H1 (cell line): ENCODE measurements around the gene ALPK3. TPM values are rescaled to one million over a fixed set of nuclear protein-coding genes. Genes with fewer than 3 reads are reported as not detected.

Experiments used
- ASH2L ChIP-seq: fragments of 200-600, 300-600 bp; sonication (generic); IDR thresholded peaks from one replicate; pipeline ENCODE4 v1.7.1; 2017; ENCODE audit warnings: low read length
- BRCA1 ChIP-seq: IDR thresholded peaks from 2 replicates; pipeline ENCODE4 v1.6.1; 2012; ENCODE audit warnings: low read depth, low read length, improper control_type of control experiment
- CHD2 ChIP-seq: IDR thresholded peaks from 2 replicates; pipeline ENCODE4 v1.6.1; 2012; ENCODE audit warnings: low read length, improper control_type of control experiment
- CHD7 ChIP-seq: fragments of 300-600 bp; sonication (generic); IDR thresholded peaks from 2 replicates; pipeline ENCODE4 v1.7.1; 2012; ENCODE audit warnings: low read length, moderate library complexity, mild to moderate bottlenecking, inconsistent platforms; ENCODE audit not compliant: insufficient replicate concordance
- EP300 ChIP-seq, 2 experiments: IDR thresholded peaks; 1 replicate in 1 of 2; 2 replicates in 1 of 2; pipeline ENCODE4 v1.6.1; 2011 to 2012; ENCODE audit warnings: low read depth in 2 of 2, low read length in 2 of 2, mild to moderate bottlenecking in 2 of 2, borderline replicate concordance in 1 of 2, inconsistent platforms in 1 of 2, moderate library complexity in 1 of 2
- HDAC2 ChIP-seq, 2 experiments: fragments of 300-600 bp in 1 of 2; sonication (generic) in 1 of 2; IDR thresholded peaks; 2 replicates each; pipeline ENCODE4 v1.6.1; 2011 to 2012; ENCODE audit warnings: low read depth in 2 of 2, low read length in 2 of 2, mild to moderate bottlenecking in 2 of 2, moderate library complexity in 2 of 2, borderline replicate concordance in 1 of 2, inconsistent platforms in 1 of 2
- SAP30 ChIP-seq: fragments of 300-600 bp; sonication (generic); IDR thresholded peaks from 2 replicates; pipeline ENCODE4 v1.7.1; 2012; ENCODE audit warnings: low read length, moderate library complexity, mild to moderate bottlenecking, inconsistent platforms; ENCODE audit not compliant: insufficient read depth, insufficient replicate concordance
- SIX5 ChIP-seq: IDR thresholded peaks from 2 replicates; pipeline ENCODE4 v1.6.1; 2011; ENCODE audit warnings: mild to moderate bottlenecking, low read depth, low read length
- SP1 ChIP-seq: IDR thresholded peaks from 2 replicates; pipeline ENCODE4 v1.6.1; 2011; ENCODE audit warnings: low read depth, low read length
- polyA plus RNA-seq, 7 experiments: library from polyadenylated mRNA; depleted of rRNA in 3 of 7; stranded (reverse) in 5 of 7; unstranded in 2 of 7; fragments of >200 nt in 5 of 7; fragments of 200-250 nt in 2 of 7; gene quantifications; 1 replicate in 5 of 7; 2 replicates in 1 of 7; 4 replicates in 1 of 7; pipeline versions ENCODE4 v1.2.1 to v1.2.3, GENCODE V29; 2011 to 2013; ENCODE audit warnings: missing spikeins in 2 of 7, mixed read lengths in 2 of 7
- total RNA-seq: library from RNA; stranded (reverse); fragmentation: NEBNext Ultra II Directional; extraction: Animal tissue kit (Norgen Biotek cat#: 25700); gene quantifications from 2 replicates; pipeline ENCODE4 v1.2.1, GENCODE V29; 2021

The ALPK3 gene
- total and polyA plus RNA-seq, 2 of the 8 experiments (the other 6 are each of a cell fraction or from before 2014, with no cell fraction given): 4.4 to 19.2 TPM

- TF ChIP-seq CHD7: no peak
- TF ChIP-seq CHD2: no peak
- TF ChIP-seq SP1: no peak
- no peak for TF ChIP-seq EP300 (IDR thresholded peaks at IDR 0.05; ENCODE audit: borderline replicate concordance in 1 of 2, low read depth in 2 of 2, low read length in 2 of 2)
- no peak for TF ChIP-seq ASH2L
- TF ChIP-seq BRCA1: no peak
- TF ChIP-seq SAP30: no peak
- no peak for TF ChIP-seq SIX5
- TF ChIP-seq HDAC2 (IDR thresholded peaks at IDR 0.05; ENCODE audit: borderline replicate concordance in 1 of 2, low read depth in 2 of 2, low read length in 2 of 2): no peak
These were observed 92.6 kb downstream of the ALPK3 start (continued) for GRCh38 chr15:84909782-84910181.
